Measurements from ENCODE around the gene ZXDC. TPM values are rescaled to one million over a fixed set of nuclear protein-coding genes. Genes with fewer than 3 reads are reported as not detected.

ZXDC gene
- total RNA-seq, 4 donors from 2014 or later: 16.0 to 34.5 (median 27.3) TPM

- no peaks in the 10 kb centered on the region for H3K9me3 ChIP-seq
- intact Hi-C loops (cut with DNase I): no loop called here
- H3K36me3 ChIP-seq: no peaks in the 10 kb centered on the region
- peaks cover 0 to 10% (median 0%) of the 10 kb centered on the region in 4 donors for H3K27me3 ChIP-seq
- WGBS, 2 donors: 65% methylated on average over 6 of the region's 6 CpGs; no CpG with 5 or more reads in 1 of the 2 donors
- H3K27ac ChIP-seq: no peak overlapping the region
- peaks cover 6 to 18% (median 8%) of the 10 kb centered on the region in 3 donors for H3K4me1 ChIP-seq
- H3K4me3 ChIP-seq: no peak overlapping the region
- DNase-seq: no peak
- TF ChIP-seq POLR2A (IDR thresholded peaks at IDR 0.05): no peak
- TF ChIP-seq, protein P1, sequence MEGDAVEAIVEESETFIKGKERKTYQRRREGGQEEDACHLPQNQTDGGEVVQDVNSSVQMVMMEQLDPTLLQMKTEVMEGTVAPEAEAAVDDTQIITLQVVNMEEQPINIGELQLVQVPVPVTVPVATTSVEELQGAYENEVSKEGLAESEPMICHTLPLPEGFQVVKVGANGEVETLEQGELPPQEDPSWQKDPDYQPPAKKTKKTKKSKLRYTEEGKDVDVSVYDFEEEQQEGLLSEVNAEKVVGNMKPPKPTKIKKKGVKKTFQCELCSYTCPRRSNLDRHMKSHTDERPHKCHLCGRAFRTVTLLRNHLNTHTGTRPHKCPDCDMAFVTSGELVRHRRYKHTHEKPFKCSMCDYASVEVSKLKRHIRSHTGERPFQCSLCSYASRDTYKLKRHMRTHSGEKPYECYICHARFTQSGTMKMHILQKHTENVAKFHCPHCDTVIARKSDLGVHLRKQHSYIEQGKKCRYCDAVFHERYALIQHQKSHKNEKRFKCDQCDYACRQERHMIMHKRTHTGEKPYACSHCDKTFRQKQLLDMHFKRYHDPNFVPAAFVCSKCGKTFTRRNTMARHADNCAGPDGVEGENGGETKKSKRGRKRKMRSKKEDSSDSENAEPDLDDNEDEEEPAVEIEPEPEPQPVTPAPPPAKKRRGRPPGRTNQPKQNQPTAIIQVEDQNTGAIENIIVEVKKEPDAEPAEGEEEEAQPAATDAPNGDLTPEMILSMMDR (IDR thresholded peaks at IDR 0.05): no peak
Measured at GRCh38 chr3:126490619-126491018, 14.9 kb upstream of the ZXDC start.

DNA sequence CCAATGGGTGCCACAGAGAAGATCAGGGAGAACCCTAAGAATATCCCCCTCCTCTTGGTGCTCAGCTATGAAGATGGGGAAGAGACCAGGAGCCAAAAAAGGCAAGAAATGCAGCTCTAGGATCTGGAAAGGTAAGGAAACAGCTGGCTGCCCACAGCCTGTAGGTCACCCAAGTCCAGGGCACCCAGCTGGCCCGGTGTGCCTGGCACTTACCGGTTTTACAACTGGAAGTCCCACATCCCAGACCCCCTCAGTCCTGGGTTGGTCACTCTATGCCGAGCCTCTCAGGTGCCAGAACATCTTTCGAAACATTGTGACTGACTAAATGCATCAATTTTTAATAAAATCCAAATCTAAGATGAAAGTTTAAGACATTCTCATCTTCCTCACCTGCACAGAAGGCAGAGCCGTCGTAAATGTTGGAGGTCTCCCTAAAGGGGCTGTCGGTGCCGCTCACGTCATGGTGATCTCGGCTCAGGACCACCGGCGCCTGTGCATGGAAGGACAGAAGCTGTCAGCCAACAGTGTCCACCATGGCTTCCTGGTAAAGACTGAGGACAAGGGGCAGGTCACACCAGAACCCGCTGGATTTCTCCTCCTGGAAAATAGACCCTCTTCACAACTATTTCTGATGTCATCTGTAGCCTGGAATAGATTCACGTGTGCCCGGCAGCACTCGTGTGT lies 13.3 kb upstream of the ZXDC start:
- Histone ChIP-seq H3K27ac (no peak overlapping the region), H3K36me3 (no peaks in the 10 kb centered on the region), H3K27me3 (peaks cover 0 to 10% (median 0%) of the 10 kb centered on the region in 4 donors), H3K4me3 (no peak overlapping the region), H3K9me3 (no peaks in the 10 kb centered on the region), H3K4me1 (peaks cover 6 to 18% (median 8%) of the 10 kb centered on the region in 3 donors)
- no peak for DNase-seq
- intact Hi-C loops (cut with DNase I): no loop called here
- TF ChIP-seq POLR2A (IDR thresholded peaks at IDR 0.05): no peak
- TF ChIP-seq, protein P1 (IDR thresholded peaks at IDR 0.05): no peak
- 90 to 91% methylated on average over 15 to 16 of the region's 16 CpGs for WGBS, 2 donors

DNA sequence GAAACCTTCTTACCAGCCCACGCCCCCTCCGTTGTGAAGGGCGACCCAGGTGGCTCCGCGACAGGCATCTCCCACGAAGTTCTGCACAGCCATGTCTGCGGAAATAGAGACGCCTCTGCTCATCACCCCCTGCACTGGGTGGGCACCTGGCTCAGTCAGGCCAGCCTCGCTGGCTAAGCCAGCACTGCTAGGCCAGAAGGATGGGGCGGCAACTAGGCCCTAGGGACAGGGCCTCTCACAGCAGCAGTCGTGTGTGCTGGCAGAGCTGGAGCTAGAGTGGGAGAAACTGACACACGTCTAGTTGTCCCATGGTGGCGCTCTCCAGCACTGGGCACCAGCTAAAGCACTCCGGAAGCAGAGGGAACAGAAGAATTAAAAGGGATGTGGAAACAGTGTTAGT lies 12.5 kb upstream of the ZXDC start:
- Histone ChIP-seq H3K36me3 (no peaks in the 10 kb centered on the region), H3K9me3 (no peaks in the 10 kb centered on the region), H3K4me1 (peaks cover 6 to 18% (median 8%) of the 10 kb centered on the region in 3 donors), H3K4me3 (no peak overlapping the region), H3K27ac (no peak overlapping the region), H3K27me3 (peaks cover 0 to 10% (median 0%) of the 10 kb centered on the region in 4 donors)
- no peak for DNase-seq
- TF ChIP-seq POLR2A (IDR thresholded peaks at IDR 0.05): no peak
- TF ChIP-seq, protein P1 (IDR thresholded peaks at IDR 0.05): no peak
- intact Hi-C loops (cut with DNase I): no loop called here
- WGBS, 2 donors: 56 to 80% methylated on average over 1 to 4 of the region's 14 CpGs

DNA sequence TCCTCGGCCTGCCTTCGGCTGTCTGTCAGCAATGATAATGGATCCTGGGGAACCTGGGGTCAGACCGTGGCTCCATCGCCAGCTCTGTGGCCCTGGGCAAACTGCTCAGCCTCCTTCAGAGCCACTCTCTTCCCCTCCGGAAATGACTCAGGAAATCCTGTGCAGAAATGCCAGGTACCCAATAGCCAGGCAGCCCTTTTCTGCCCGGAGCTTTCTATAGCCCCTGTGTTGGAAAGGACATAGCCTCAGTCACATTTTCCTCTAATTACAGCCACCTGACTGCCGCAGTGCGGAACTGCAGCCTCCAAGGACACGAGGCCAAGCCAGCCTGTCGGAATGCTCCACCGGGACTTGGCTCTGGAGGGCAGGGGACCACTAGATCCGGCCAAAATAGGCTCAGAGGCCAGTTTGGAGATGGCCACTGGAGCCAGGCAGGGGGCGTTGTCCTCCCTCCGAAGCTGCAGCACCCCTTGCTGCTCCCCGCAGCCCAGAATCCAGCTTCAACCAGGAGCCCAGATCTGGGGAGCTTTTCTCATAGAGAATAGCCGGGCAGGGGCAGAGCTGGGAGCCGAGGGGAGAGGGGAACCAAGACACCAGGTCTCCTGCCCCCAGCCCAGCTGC lies 11.6 kb upstream of the ZXDC start:
- no peaks in the 10 kb centered on the region for H3K9me3 ChIP-seq
- intact Hi-C loops (cut with DNase I): no loop called here
- no peak overlapping the region for H3K4me3 ChIP-seq
- WGBS, 2 donors: 42 to 44% methylated on average over 4 to 13 of the region's 17 CpGs
- TF ChIP-seq, protein P1 (IDR thresholded peaks at IDR 0.05): peak in 3 of 6 experiments; percentile 16 to 23 (median 16)
- TF ChIP-seq POLR2A (IDR thresholded peaks at IDR 0.05): no peak
- H3K4me1 ChIP-seq: peaks cover 6 to 18% (median 8%) of the 10 kb centered on the region in 3 donors
- peak overlapping the region in 2 of 4 donors; percentile 36 to 39 for H3K27ac ChIP-seq
- peaks cover 0 to 10% (median 0%) of the 10 kb centered on the region in 4 donors for H3K27me3 ChIP-seq
- H3K36me3 ChIP-seq: no peaks in the 10 kb centered on the region
- DNase-seq: no peak

- DNase-seq: no peak
- intact Hi-C loops (cut with DNase I): no loop called here
- WGBS, 2 donors: 42 to 43% methylated on average over 12 of the region's 14 CpGs
Measured at GRCh38 chr3:126486360-126486847, 10.7 kb upstream of the ZXDC start.

More at GRCh38 chr3:126486360-126486847, 10.7 kb upstream of the ZXDC start:
- Histone ChIP-seq H3K27me3 (peaks cover 0 to 10% (median 0%) of the 10 kb centered on the region in 4 donors), H3K4me3 (no peak overlapping the region), H3K4me1 (peaks cover 6 to 18% (median 8%) of the 10 kb centered on the region in 3 donors), H3K27ac (peak overlapping the region in 1 of 4 donors; percentile 36), H3K9me3 (no peaks in the 10 kb centered on the region), H3K36me3 (no peaks in the 10 kb centered on the region)
- TF ChIP-seq, protein P1 (IDR thresholded peaks at IDR 0.05): no peak
- TF ChIP-seq POLR2A (IDR thresholded peaks at IDR 0.05): no peak

All from esophagus squamous epithelium (tissue), 5 donors.